Progenitor cell of endocrine pancreas (in vitro differentiated cells): ENCODE results near the gene CT55. TPM values are rescaled to one million over a fixed set of nuclear protein-coding genes. Genes with fewer than 3 reads are reported as not detected.
A peak's percentile ranks its signal among the peaks of the same experiment; 100 is the strongest.

Source experiments
- DNase-seq: peaks from one replicate; pipeline ENCODE4 v3.0.0; 2021; ENCODE audit warnings: low spot score; ENCODE audit not compliant: unreplicated experiment
- H3K27ac Mint-ChIP-seq: 2 replicates; pipeline ENCODE4 v1.8.0; 2021; ENCODE audit warnings: mild to moderate bottlenecking, moderate library complexity, mixed read lengths
- H3K27me3 Mint-ChIP-seq: 2 replicates; pipeline ENCODE4 v1.8.0; 2021; ENCODE audit warnings: mixed read lengths
- H3K36me3 Mint-ChIP-seq: 2 replicates; pipeline ENCODE4 v1.8.0; 2022; ENCODE audit warnings: mixed read lengths; ENCODE audit not compliant: insufficient read depth
- H3K4me1 Mint-ChIP-seq: 2 replicates; pipeline ENCODE4 v1.8.0; 2021; ENCODE audit warnings: low read depth, mixed read lengths
- H3K4me3 Mint-ChIP-seq: 2 replicates; pipeline ENCODE4 v1.8.0; 2021; ENCODE audit warnings: low read depth, mild to moderate bottlenecking, moderate library complexity, mixed read lengths
- H3K9me3 Mint-ChIP-seq: 2 replicates; pipeline ENCODE4 v1.8.0; 2021; ENCODE audit warnings: low read depth, mixed read lengths
- CTCF ChIP-seq: fragments of 200-600 bp; sonication (generic); IDR thresholded peaks from one replicate; pipeline ENCODE4 v1.5.0; 2021; ENCODE audit warnings: antibody characterized with exemption, mild to moderate bottlenecking; ENCODE audit not compliant: unreplicated experiment
- total RNA-seq: library from RNA; stranded (reverse); gene quantifications from 2 replicates; pipeline ENCODE4 v1.2.1, GENCODE V29; 2021

The CT55 gene
- total RNA-seq, 1 donor from 2014 or later: not detected

- DNase-seq: no peak
- no peak overlapping the region for H3K4me3 Mint-ChIP-seq
- H3K27ac Mint-ChIP-seq: no peak overlapping the region
- peaks cover 6% of the 10 kb centered on the region for H3K27me3 Mint-ChIP-seq
- no peaks in the 10 kb centered on the region for H3K4me1 Mint-ChIP-seq
- peak; percentile 61 for TF ChIP-seq CTCF
- H3K9me3 Mint-ChIP-seq: peaks cover 26% of the 10 kb centered on the region
- H3K36me3 Mint-ChIP-seq: no peaks in the 10 kb centered on the region
Observed at GRCh38 chrX:135112096-135112729, 59.0 kb downstream of the CT55 start.

GRCh38 chrX:135109554-135109953 is 61.6 kb downstream of the CT55 start:
- Mint-ChIP-seq H3K36me3 (no peaks in the 10 kb centered on the region), H3K4me3 (no peak overlapping the region)

More at GRCh38 chrX:135109554-135109953, 61.6 kb downstream of the CT55 start:
- Mint-ChIP-seq H3K9me3 (peaks cover 33% of the 10 kb centered on the region), H3K27me3 (peaks cover 6% of the 10 kb centered on the region), H3K27ac (no peak overlapping the region), H3K4me1 (no peaks in the 10 kb centered on the region)
- DNase-seq: no peak
- no peak for TF ChIP-seq CTCF

Other genes starting within 250 kb of the CT55 start
- 2.2 TPM in 2 replicates for gene SMIM10, start 180.4 kb downstream of the CT55 start, total RNA-seq
- gene RTL8B, start 148.9 kb downstream of the CT55 start, total RNA-seq: 18.7 and 20.4 TPM in 2 replicates
- gene RTL8C, start 139.0 kb downstream of the CT55 start, total RNA-seq: 101 and 107 TPM in 2 replicates
- gene RTL8A, start 119.3 kb downstream of the CT55 start, total RNA-seq: 63.5 and 72.5 TPM in 2 replicates
- gene SMIM10L2B, start 72.7 kb downstream of the CT55 start, total RNA-seq: 7.7 and 7.9 TPM in 2 replicates
- not detected in 2 replicates for gene ETDB, start 50.9 kb downstream of the CT55 start, total RNA-seq
- not detected in 2 replicates for gene ETDA, start 80.7 kb upstream of the CT55 start, total RNA-seq
- not detected in 2 replicates for gene ETDC, start 138.1 kb upstream of the CT55 start, total RNA-seq
- gene ZNF75D, start 172.7 kb upstream of the CT55 start, total RNA-seq: 10.8 and 11.0 TPM in 2 replicates
- gene ZNF449, start 173.4 kb upstream of the CT55 start, total RNA-seq: 6.8 and 8.8 TPM in 2 replicates